WERI-Rb-1 (cell line): ENCODE data around the gene NDC1.

Experiments
- DNase-seq: peaks from one replicate; pipeline ENCODE4 v3.0.0-alpha.2; 2020
- H3K27ac ChIP-seq: fragments of 250-450 bp; sonication (Bioruptor Pico); 2 replicates; pipeline ENCODE4 v1.5.1; 2020; ENCODE audit warnings: mild to moderate bottlenecking, moderate library complexity
- H3K27me3 ChIP-seq: fragments of 250-450 bp; sonication (Bioruptor Pico); 2 replicates; pipeline ENCODE4 v1.5.1; 2021; ENCODE audit warnings: mild to moderate bottlenecking, low read depth, moderate library complexity; ENCODE audit not compliant: insufficient read depth, severe bottlenecking
- H3K36me3 ChIP-seq: fragments of 250-450 bp; sonication (Bioruptor Pico); 2 replicates; pipeline ENCODE4 v1.5.1; 2020; ENCODE audit warnings: mild to moderate bottlenecking, moderate library complexity
- H3K4me3 ChIP-seq: 2 replicates; pipeline ENCODE4 v1.5.1; 2011; ENCODE audit warnings: low read depth, mild to moderate bottlenecking, control low read depth, low read length
- H3K9me3 ChIP-seq: fragments of 250-450 bp; sonication (Bioruptor Pico); 2 replicates; pipeline ENCODE4 v1.5.1; 2021; ENCODE audit warnings: mild to moderate bottlenecking, moderate library complexity; ENCODE audit not compliant: severe bottlenecking
- CTCF ChIP-seq: IDR thresholded peaks from 2 replicates; pipeline ENCODE4 v1.5.1; 2011; ENCODE audit warnings: low read depth, mild to moderate bottlenecking, control low read depth, inconsistent platforms, low read length

The NDC1 gene

GRCh38 chr1:53735261-53735660 is 102.8 kb downstream of the NDC1 start:
- Histone ChIP-seq H3K27me3 (peaks cover 6% of the 10 kb centered on the region), H3K9me3 (no peaks in the 10 kb centered on the region), H3K27ac (no peak overlapping the region), H3K4me3 (no peak overlapping the region), H3K36me3 (no peaks in the 10 kb centered on the region)
- TF ChIP-seq CTCF: no peak
- no peak for DNase-seq

GRCh38 chr1:53734650-53735211 is 103.4 kb downstream of the NDC1 start:
- H3K27ac ChIP-seq: no peak overlapping the region
- H3K36me3 ChIP-seq: no peaks in the 10 kb centered on the region
- TF ChIP-seq CTCF: no peak
- no peak for DNase-seq
- H3K4me3 ChIP-seq: no peak overlapping the region
- H3K27me3 ChIP-seq: peaks cover 1% of the 10 kb centered on the region
- no peaks in the 10 kb centered on the region for H3K9me3 ChIP-seq

GRCh38 chr1:53733975-53734649 is 104.0 kb downstream of the NDC1 start:
- no peak for DNase-seq
- TF ChIP-seq CTCF: no peak
- H3K36me3 ChIP-seq: no peaks in the 10 kb centered on the region
- no peak overlapping the region for H3K4me3 ChIP-seq
- no peaks in the 10 kb centered on the region for H3K9me3 ChIP-seq
- no peaks in the 10 kb centered on the region for H3K27me3 ChIP-seq
- no peak overlapping the region for H3K27ac ChIP-seq

- Histone ChIP-seq H3K4me3 (no peak overlapping the region), H3K27ac (no peak overlapping the region), H3K36me3 (no peaks in the 10 kb centered on the region), H3K27me3 (no peaks in the 10 kb centered on the region), H3K9me3 (no peaks in the 10 kb centered on the region)
- DNase-seq: no peak
- TF ChIP-seq CTCF: no peak
Observed at GRCh38 chr1:53733447-53733931, 104.6 kb downstream of the NDC1 start.

- Histone ChIP-seq H3K36me3 (no peaks in the 10 kb centered on the region), H3K27ac (no peak overlapping the region), H3K4me3 (no peak overlapping the region), H3K27me3 (no peaks in the 10 kb centered on the region), H3K9me3 (no peaks in the 10 kb centered on the region)
- DNase-seq: no peak
- no peak for TF ChIP-seq CTCF
Observed at GRCh38 chr1:53732912-53733317, 105.2 kb downstream of the NDC1 start.
